H9 (cell line): ENCODE measurements around the gene SLC37A4. TPM values are rescaled to one million over a fixed set of nuclear protein-coding genes. Genes with fewer than 3 reads are reported as not detected.

Experiments used
- DNase-seq: peaks from one replicate; pipeline ENCODE4 v3.0.0-alpha.2; 2017
- H2AFZ ChIP-seq: one replicate; pipeline ENCODE4 v1.6.1; 2013; ENCODE audit warnings: mild to moderate bottlenecking, low read length, control low read depth, moderate library complexity
- H2AK5ac ChIP-seq: 2 replicates; pipeline ENCODE4 v1.6.1; 2013; ENCODE audit warnings: low read length, control low read depth, mixed read lengths; ENCODE audit not compliant: insufficient read length
- H2BK120ac ChIP-seq: one replicate; pipeline ENCODE4 v1.6.1; 2013; ENCODE audit warnings: low read depth, mild to moderate bottlenecking, low read length, control low read depth, inconsistent platforms; ENCODE audit not compliant: poor library complexity, severe bottlenecking
- H2BK12ac ChIP-seq: 2 replicates; pipeline ENCODE4 v1.6.1; 2013; ENCODE audit warnings: low read length, control low read depth, mixed read lengths, low read depth; ENCODE audit not compliant: insufficient read length
- H2BK15ac ChIP-seq: 2 replicates; pipeline ENCODE4 v1.6.1; 2013; ENCODE audit warnings: low read depth, low read length, control low read depth
- H2BK20ac ChIP-seq: one replicate; pipeline ENCODE4 v1.6.1; 2013; ENCODE audit warnings: low read depth, mild to moderate bottlenecking, low read length, control low read depth, inconsistent platforms; ENCODE audit not compliant: poor library complexity, severe bottlenecking
- H2BK5ac ChIP-seq: 2 replicates; pipeline ENCODE4 v1.6.1; 2013; ENCODE audit warnings: low read length, control low read depth, mixed read lengths; ENCODE audit not compliant: insufficient read length
- H3K14ac ChIP-seq: 2 replicates; pipeline ENCODE4 v1.6.1; 2013; ENCODE audit warnings: low read length, control low read depth; ENCODE audit not compliant: insufficient read depth
- H3K18ac ChIP-seq: 2 replicates; pipeline ENCODE4 v1.6.1; 2013; ENCODE audit warnings: low read depth, mild to moderate bottlenecking, mixed read lengths, low read length, control low read depth; ENCODE audit not compliant: insufficient read length
- H3K23ac ChIP-seq: 2 replicates; pipeline ENCODE4 v1.6.1; 2013; ENCODE audit warnings: low read length, control low read depth, mixed read lengths, low read depth; ENCODE audit not compliant: insufficient read length
- H3K23me2 ChIP-seq: 2 replicates; pipeline ENCODE4 v1.6.1; 2013; ENCODE audit warnings: low read depth, mild to moderate bottlenecking, mixed read lengths, low read length, control low read depth; ENCODE audit not compliant: insufficient read length, poor library complexity, severe bottlenecking
- H3K27ac ChIP-seq: 2 replicates; pipeline ENCODE4 v1.5.1; 2013; ENCODE audit warnings: low read length, control low read depth, mixed read lengths, low read depth; ENCODE audit not compliant: insufficient read length
- H3K27me3 ChIP-seq: 2 replicates; pipeline ENCODE4 v1.6.1; 2013; ENCODE audit warnings: low read length, control low read depth, inconsistent platforms; ENCODE audit not compliant: insufficient read depth
- H3K4ac ChIP-seq: 2 replicates; pipeline ENCODE4 v1.6.1; 2013; ENCODE audit warnings: low read depth, mild to moderate bottlenecking, control low read depth, inconsistent platforms, low read length, moderate library complexity
- H3K4me1 ChIP-seq: 2 replicates; pipeline ENCODE4 v1.6.1; 2013; ENCODE audit warnings: low read length, control low read depth, inconsistent platforms; ENCODE audit not compliant: insufficient read depth
- H3K4me2 ChIP-seq: 2 replicates; pipeline ENCODE4 v1.6.1; 2013; ENCODE audit warnings: low read length, control low read depth, mixed read lengths; ENCODE audit not compliant: insufficient read length, insufficient read depth
- H3K56ac ChIP-seq: 2 replicates; pipeline ENCODE4 v1.6.1; 2013; ENCODE audit warnings: low read depth, mild to moderate bottlenecking, mixed read lengths, low read length, control low read depth; ENCODE audit not compliant: insufficient read length
- H3K79me1 ChIP-seq: 2 replicates; pipeline ENCODE4 v1.6.1; 2013; ENCODE audit warnings: low read depth, mild to moderate bottlenecking, moderate library complexity, low read length, control low read depth, inconsistent platforms; ENCODE audit not compliant: insufficient read depth, poor library complexity, severe bottlenecking
- H3K79me2 ChIP-seq: 2 replicates; pipeline ENCODE4 v1.6.1; 2013; ENCODE audit warnings: low read length, control low read depth, inconsistent platforms; ENCODE audit not compliant: insufficient read depth
- H3K9ac ChIP-seq: 2 replicates; pipeline ENCODE4 v1.6.1; 2013; ENCODE audit warnings: low read length, control low read depth, mixed read lengths; ENCODE audit not compliant: insufficient read length; ENCODE audit errors: extremely low read depth
- H3K9me3 ChIP-seq: one replicate; pipeline ENCODE4 v1.6.1; 2013; ENCODE audit warnings: low read depth, low read length, inconsistent platforms; ENCODE audit not compliant: control insufficient read depth
- H3T11ph ChIP-seq: one replicate; pipeline ENCODE4 v1.6.1; 2013; ENCODE audit warnings: mild to moderate bottlenecking, low read length, control low read depth, inconsistent platforms
- H4K20me1 ChIP-seq: one replicate; pipeline ENCODE4 v1.6.1; 2013; ENCODE audit not compliant: control insufficient read depth, insufficient read length, insufficient read depth
- H4K5ac ChIP-seq: 2 replicates; pipeline ENCODE4 v1.6.1; 2013; ENCODE audit warnings: low read depth, mild to moderate bottlenecking, mixed read lengths, low read length, control low read depth; ENCODE audit not compliant: insufficient read length
- H4K8ac ChIP-seq: replicated peaks from 2 replicates; pipeline ENCODE4 v1.6.1; 2013; ENCODE audit warnings: low read length, control low read depth, mixed read lengths, low read depth; ENCODE audit not compliant: insufficient read length
- H4K91ac ChIP-seq: 2 replicates; pipeline ENCODE4 v1.6.1; 2013; ENCODE audit warnings: low read depth, mild to moderate bottlenecking, moderate library complexity, mixed read lengths, low read length, control low read depth; ENCODE audit not compliant: insufficient read length
- H3K27ac Mint-ChIP-seq, 3 experiments: 2 replicates in 2 of 3; 3 replicates in 1 of 3; pipeline ENCODE4 v1.8.0; 2020 to 2021; ENCODE audit warnings: mixed read lengths in 3 of 3, mild to moderate bottlenecking in 1 of 3, moderate library complexity in 1 of 3
- H3K27me3 Mint-ChIP-seq: 2 replicates; pipeline ENCODE4 v1.8.0; 2021; ENCODE audit warnings: low read depth, mild to moderate bottlenecking, moderate library complexity, mixed read lengths
- H3K36me3 Mint-ChIP-seq, 3 experiments: 2 replicates in 2 of 3; 3 replicates in 1 of 3; pipeline ENCODE4 v1.8.0; 2020 to 2021; ENCODE audit warnings: low read depth in 3 of 3, mixed read lengths in 3 of 3; ENCODE audit not compliant: insufficient read depth in 1 of 3
- H3K4me1 Mint-ChIP-seq, 2 experiments: 2 replicates each; pipeline ENCODE4 v1.8.0; 2020; ENCODE audit warnings: mixed read lengths in 2 of 2
- H3K4me3 Mint-ChIP-seq, 2 experiments: 2 replicates in 1 of 2; 3 replicates in 1 of 2; pipeline ENCODE4 v1.8.0; 2020 to 2021; ENCODE audit warnings: mild to moderate bottlenecking in 2 of 2, mixed read lengths in 2 of 2, moderate library complexity in 1 of 2
- H3K9me3 Mint-ChIP-seq, 2 experiments: 2 replicates in 1 of 2; 3 replicates in 1 of 2; pipeline ENCODE4 v1.8.0; 2020; ENCODE audit warnings: mild to moderate bottlenecking in 2 of 2, mixed read lengths in 2 of 2, moderate library complexity in 1 of 2
- CTCF ChIP-seq: fragments of 200-600 bp; sonication (generic); conservative IDR thresholded peaks from 3 replicates; pipeline ENCODE4 v1.8.0; 2021; ENCODE audit warnings: antibody characterized with exemption, mild to moderate bottlenecking
- WGBS: extraction: QIAGEN DNeasy Blood & Tissue Kit; methylation state at CpG from one replicate; pipeline ENCODE4 v1.1.7; 2013; ENCODE audit warnings: missing lambda C conversion rate, low lambda C conversion rate, mixed read lengths; ENCODE audit not compliant: insufficient read length; ENCODE audit errors: extremely low coverage; 5-methylcytosine and 5-hydroxymethylcytosine counted together
- total RNA-seq: library from RNA; stranded (reverse); gene quantifications from 2 replicates; pipeline ENCODE4 v1.2.1, GENCODE V29; 2021

Gene SLC37A4
- total RNA-seq, 1 experiment from 2014 or later, result 41.0 TPM

GRCh38 chr11:119052163-119052814 is 21.6 kb upstream of the SLC37A4 start:
- no peak overlapping the region for H2BK5ac ChIP-seq
- no peaks in the 10 kb centered on the region for H3K9me3 ChIP-seq
- H4K20me1 ChIP-seq, result no peaks in the 10 kb centered on the region
- Mint-ChIP-seq H3K9me3 (no peaks in the 10 kb centered on the region), H3K27ac (no peak overlapping the region), H3K4me1 (peaks cover 8 to 12% of the 10 kb centered on the region in 2 experiments), H3K4me3 (peak overlapping the region in 1 of 2 experiments; percentile 24; a peak in 1 of 5 replicates), H3K27me3 (no peaks in the 10 kb centered on the region), H3K36me3 (peaks cover 78 to 89% (median 83%) of the 10 kb centered on the region in 3 experiments)
- no peak overlapping the region for H2AFZ ChIP-seq
- no peak overlapping the region for H4K5ac ChIP-seq
- H3K23me2 ChIP-seq, result peaks cover 6% of the 10 kb centered on the region
- no peak overlapping the region for H3K14ac ChIP-seq
- peaks cover 10% of the 10 kb centered on the region for H3K79me2 ChIP-seq
- WGBS, result no CpG with 5 or more reads among the region's 23 CpGs
- H3K23ac ChIP-seq, result no peak overlapping the region
- H2AK5ac ChIP-seq, result no peak overlapping the region
- no peak overlapping the region for H3K27ac ChIP-seq
- no peak overlapping the region for H2BK12ac ChIP-seq
- H3K18ac ChIP-seq, result no peak overlapping the region
- no peak overlapping the region for H3K4me2 ChIP-seq
- no peak overlapping the region for H3K4ac ChIP-seq
- no peak overlapping the region for H3T11ph ChIP-seq
- H3K79me1 ChIP-seq, result peaks cover 13% of the 10 kb centered on the region
- H2BK20ac ChIP-seq, result no peak overlapping the region
- H3K9ac ChIP-seq, result no peak overlapping the region
- H3K56ac ChIP-seq, result no peak overlapping the region
- DNase-seq, result no peak
- TF ChIP-seq CTCF, result no peak
- H2BK15ac ChIP-seq, result no peak overlapping the region
- H4K91ac ChIP-seq, result no peak overlapping the region
- H2BK120ac ChIP-seq, result no peak overlapping the region
- no peak overlapping the region for H4K8ac ChIP-seq
- H3K27me3 ChIP-seq, result 0 out of 2 replicates have a peak, but pooled peaks cover 3% of the 10 kb centered on the region
- H3K4me1 ChIP-seq, result no peaks in the 10 kb centered on the region; the same call in 1 of the 2 replicates
